GM19193 (cell line): Measurements from ENCODE around the gene ZNF407.

Source experiments
- POLR2A ChIP-seq: IDR thresholded peaks from 4 replicates; pipeline ENCODE4 v1.6.1; 2011; ENCODE audit not compliant: insufficient read depth, insufficient read length; ENCODE audit errors: extremely low read depth

ZNF407 gene

GRCh38 chr18:75064513-75064905 is 466.8 kb downstream of the ZNF407 start:
- TF ChIP-seq POLR2A = no peak

GRCh38 chr18:75065251-75066000 is 467.8 kb downstream of the ZNF407 start:
- no peak for TF ChIP-seq POLR2A

GRCh38 chr18:75066021-75066880 is 468.6 kb downstream of the ZNF407 start:
- TF ChIP-seq POLR2A = no peak

- no peak for TF ChIP-seq POLR2A
Measured at GRCh38 chr18:75066936-75067335, 469.3 kb downstream of the ZNF407 start.

GRCh38 chr18:75067996-75068645 is 470.5 kb downstream of the ZNF407 start:
- no peak for TF ChIP-seq POLR2A

- no peak for TF ChIP-seq POLR2A
Measured at GRCh38 chr18:75068682-75069435, 471.2 kb downstream of the ZNF407 start.

- TF ChIP-seq POLR2A = no peak
Measured at GRCh38 chr18:75070235-75070624, 472.6 kb downstream of the ZNF407 start.

GRCh38 chr18:75070625-75071483 is 473.2 kb downstream of the ZNF407 start:
- no peak for TF ChIP-seq POLR2A

GRCh38 chr18:75071484-75071785 is 473.8 kb downstream of the ZNF407 start:
- TF ChIP-seq POLR2A = no peak

- TF ChIP-seq POLR2A = no peak
Measured at GRCh38 chr18:75071866-75072671, 474.4 kb downstream of the ZNF407 start.

- TF ChIP-seq POLR2A = no peak
Measured at GRCh38 chr18:75072672-75073371, 475.2 kb downstream of the ZNF407 start.

- TF ChIP-seq POLR2A = no peak
Measured at GRCh38 chr18:75073654-75074053, 476.0 kb downstream of the ZNF407 start.
